Fibroblast of mammary gland (primary cell): Measurements from ENCODE around the gene PTPRD.
A peak's percentile ranks its signal among the peaks of the same experiment; 100 is the strongest.

Experiments used
- DNase-seq: peaks from one replicate; pipeline ENCODE4 v3.0.0-alpha.2; 2010; ENCODE audit warnings: low read depth
- H3K4me3 ChIP-seq: 2 replicates; pipeline ENCODE4 v1.5.1; 2011; ENCODE audit warnings: low read depth, mild to moderate bottlenecking, low read length, moderate library complexity; ENCODE audit not compliant: control insufficient read depth
- CTCF ChIP-seq: conservative IDR thresholded peaks from 2 replicates; pipeline ENCODE4 v1.5.1; 2011; ENCODE audit warnings: low read depth, low read length, inconsistent platforms; ENCODE audit not compliant: control insufficient read depth, insufficient read depth

The PTPRD gene

GRCh38 chr9:8781458-8781857, 1831.3 kb downstream of the PTPRD start:
- DNase-seq: no peak
- TF ChIP-seq CTCF: no peak
- H3K4me3 ChIP-seq: no peak overlapping the region

- TF ChIP-seq CTCF: no peak
- no peak for DNase-seq
Measured at GRCh38 chr9:8780386-8780785, 1832.4 kb downstream of the PTPRD start.

GRCh38 chr9:8779478-8779877, 1833.3 kb downstream of the PTPRD start:
- no peak for DNase-seq
- no peak overlapping the region for H3K4me3 ChIP-seq
- no peak for TF ChIP-seq CTCF

More at GRCh38 chr9:8780386-8780785, 1832.4 kb downstream of the PTPRD start:
- H3K4me3 ChIP-seq: no peak overlapping the region

- no peak overlapping the region for H3K4me3 ChIP-seq
- DNase-seq: no peak
- no peak for TF ChIP-seq CTCF
Measured at GRCh38 chr9:8778356-8778755, 1834.4 kb downstream of the PTPRD start.

GRCh38 chr9:8772302-8772701, 1840.5 kb downstream of the PTPRD start:
- no peak for TF ChIP-seq CTCF
- H3K4me3 ChIP-seq: no peak overlapping the region
- no peak for DNase-seq

GRCh38 chr9:8769153-8769552, 1843.6 kb downstream of the PTPRD start:
- no peak for TF ChIP-seq CTCF
- no peak for DNase-seq
- H3K4me3 ChIP-seq: no peak overlapping the region

GRCh38 chr9:8766096-8766495, 1846.7 kb downstream of the PTPRD start:
- no peak for TF ChIP-seq CTCF
- H3K4me3 ChIP-seq: no peak overlapping the region
- DNase-seq: peak; percentile 52
